Amniotic stem cell (primary cell): ENCODE data around the gene CCRL2.
"Not testable (repeated sequence)": the region's sequence is repeated elsewhere in the genome, so short reads cannot be mapped to it uniquely, and the experiment has no call there.

ENCODE experiments used
- DNase-seq: peaks from one replicate; lab custom pipeline; 2025; lab: John Stamatoyannopoulos, UW

The CCRL2 gene

DNA sequence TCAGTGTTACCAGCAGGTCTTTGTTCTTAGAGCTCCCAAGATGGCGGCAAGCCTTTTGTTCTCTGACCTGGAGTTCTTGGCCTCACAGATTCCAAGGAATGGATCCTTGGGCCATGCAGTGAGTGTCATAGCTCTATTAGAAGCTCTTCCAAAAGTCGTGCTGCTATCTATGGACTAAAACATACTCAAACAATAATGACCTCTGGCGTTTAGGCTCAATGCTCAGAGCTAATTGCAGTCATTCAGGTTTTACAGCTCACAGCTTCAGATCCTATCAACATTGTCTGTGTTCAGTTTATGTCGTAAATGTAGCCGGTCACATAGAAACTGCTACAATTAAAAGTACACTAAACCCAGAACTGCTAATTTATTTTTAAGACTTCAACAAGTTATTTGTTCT lies 22.2 kb downstream of the CCRL2 start:
- no peak for DNase-seq

DNA sequence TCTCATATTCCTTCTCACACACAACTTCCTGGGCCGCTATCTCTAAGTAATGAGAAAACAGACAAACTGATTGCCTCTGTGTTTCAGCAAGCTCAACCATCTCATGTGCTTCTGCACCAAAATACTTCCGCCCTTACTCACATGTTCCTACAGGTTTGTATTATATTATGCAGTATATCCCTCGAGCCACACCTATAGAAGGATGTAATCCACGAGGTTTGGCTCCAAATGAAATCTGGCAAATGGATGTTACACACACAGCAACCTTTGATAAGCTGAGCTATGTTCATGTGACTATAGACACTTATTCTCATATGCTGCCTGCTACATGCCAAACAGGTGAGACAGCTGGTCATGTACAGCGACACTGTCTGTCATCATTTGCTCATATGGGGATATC lies 22.6 kb downstream of the CCRL2 start:
- no peak for DNase-seq

DNA sequence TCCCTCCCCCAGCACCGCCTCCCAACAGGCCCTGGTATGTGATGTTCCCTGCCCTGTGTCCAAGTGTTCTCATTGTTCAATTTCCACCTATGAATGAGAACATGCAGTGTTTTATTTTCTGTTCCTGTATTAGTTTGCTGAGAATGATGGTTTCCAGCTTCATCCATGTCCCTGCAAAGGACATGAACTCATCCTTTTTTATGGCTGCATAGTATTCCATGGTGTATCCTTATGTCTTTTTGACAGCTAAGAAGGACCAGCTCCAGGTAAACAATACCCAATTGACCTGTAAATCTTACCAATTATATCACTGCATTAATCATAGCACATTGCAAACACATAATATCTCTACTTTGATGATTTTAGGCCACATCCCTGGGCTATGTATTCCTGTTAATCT lies 23.8 kb downstream of the CCRL2 start:
- DNase-seq = not testable (repeated sequence)

- not testable (repeated sequence) for DNase-seq
Observed at GRCh38 chr3:46431905-46432304, 24.8 kb downstream of the CCRL2 start.

- not testable (repeated sequence) for DNase-seq
Observed at GRCh38 chr3:46433118-46433517, 26.1 kb downstream of the CCRL2 start.

DNA sequence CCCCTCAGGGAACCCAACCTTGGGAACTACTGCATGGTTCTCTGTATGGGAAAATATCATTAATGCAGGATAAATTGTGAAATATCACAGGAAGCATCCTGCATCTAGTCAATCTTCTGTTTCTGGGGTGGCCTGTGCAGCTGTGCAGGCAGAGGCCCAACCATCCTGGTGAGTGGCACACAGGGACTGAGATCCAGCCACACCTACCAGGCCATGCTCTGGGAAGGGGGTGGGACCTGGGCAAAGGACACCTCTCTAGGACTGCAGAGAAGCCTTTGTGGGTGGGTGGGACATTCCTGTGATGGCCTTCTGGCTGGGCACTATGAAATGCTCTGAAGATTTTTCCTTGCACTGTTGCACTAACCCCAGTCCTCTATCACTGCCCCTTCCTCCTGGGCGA lies 26.8 kb downstream of the CCRL2 start:
- no peak for DNase-seq

DNA sequence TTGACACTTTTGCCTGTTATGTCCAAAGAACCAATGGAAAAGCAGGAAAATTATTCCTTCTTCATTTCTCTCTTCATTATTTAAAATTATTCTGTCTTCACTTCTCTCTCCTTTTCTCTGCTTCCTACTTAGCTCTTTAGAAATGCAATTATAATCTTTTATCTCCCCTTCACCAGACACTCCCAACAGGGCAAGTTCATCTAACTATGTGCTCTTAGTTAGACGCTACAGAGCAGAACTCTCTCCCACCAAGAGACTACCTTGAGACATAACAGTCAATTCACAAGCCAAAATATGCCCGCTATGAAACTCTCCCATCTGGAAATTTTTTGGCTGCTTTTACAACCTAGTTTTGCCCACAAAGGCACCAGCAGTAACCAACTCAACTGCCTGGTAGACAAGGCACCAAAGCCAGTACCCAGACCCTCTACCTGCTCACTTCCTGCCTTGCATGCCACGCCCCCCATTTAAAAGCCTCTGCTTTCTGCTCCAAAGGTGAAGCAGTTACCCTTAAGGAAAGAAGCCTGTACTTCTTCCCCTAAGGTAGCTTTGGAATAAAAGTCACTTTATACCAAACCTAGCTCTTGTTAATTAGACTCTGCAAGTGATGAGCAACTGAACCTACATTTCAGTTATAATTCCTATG lies 28.1 kb downstream of the CCRL2 start:
- DNase-seq = no peak

- no peak for DNase-seq
Observed at GRCh38 chr3:46438831-46439230, 31.8 kb downstream of the CCRL2 start.

GRCh38 chr3:46440531-46441294 lies 33.7 kb downstream of the CCRL2 start:
- no peak for DNase-seq

DNA sequence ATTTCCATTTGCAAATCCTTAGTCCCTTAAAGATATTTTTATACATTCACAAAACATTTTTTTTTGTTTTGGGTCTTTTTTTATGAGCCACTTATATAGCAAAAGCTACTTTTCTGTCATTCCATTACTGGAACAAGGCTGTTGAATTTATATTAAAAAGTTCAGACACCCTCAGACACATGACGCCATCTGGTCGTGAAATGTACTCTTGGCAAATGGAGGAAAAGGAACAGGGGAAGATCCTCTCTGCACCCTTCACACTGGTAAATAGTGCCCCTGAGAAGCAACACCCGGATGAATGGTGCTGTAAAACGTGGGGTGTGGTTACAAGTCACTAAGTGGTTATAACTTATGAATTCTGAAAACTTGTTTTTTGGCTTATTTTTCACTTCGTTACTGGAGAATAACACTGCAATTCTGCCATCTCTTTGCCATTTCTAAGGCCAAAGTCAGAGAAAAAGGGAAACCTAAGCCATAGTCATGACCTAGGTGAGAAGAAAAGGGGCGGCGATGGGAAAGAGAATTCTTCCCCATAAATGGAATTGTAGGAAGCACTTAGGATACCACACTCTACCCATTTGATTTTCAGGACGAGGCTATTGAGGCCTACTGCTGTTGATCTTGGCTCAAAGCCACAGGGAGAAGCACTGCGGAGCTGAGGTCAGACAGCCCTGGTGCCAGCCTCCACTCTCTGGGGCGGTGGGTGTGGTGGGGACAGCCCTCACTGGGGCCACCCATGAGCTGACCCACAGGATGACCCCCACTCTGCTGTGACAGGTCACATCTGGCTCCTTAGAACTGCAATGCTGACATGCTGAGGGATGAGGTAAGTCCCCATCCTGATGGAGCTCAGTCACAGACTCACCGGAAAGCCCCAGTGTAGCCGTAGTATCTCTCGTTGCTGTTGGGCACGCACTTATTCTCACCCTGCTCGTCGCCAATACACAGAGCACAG lies 35.8 kb downstream of the CCRL2 start:
- no peak for DNase-seq

DNA sequence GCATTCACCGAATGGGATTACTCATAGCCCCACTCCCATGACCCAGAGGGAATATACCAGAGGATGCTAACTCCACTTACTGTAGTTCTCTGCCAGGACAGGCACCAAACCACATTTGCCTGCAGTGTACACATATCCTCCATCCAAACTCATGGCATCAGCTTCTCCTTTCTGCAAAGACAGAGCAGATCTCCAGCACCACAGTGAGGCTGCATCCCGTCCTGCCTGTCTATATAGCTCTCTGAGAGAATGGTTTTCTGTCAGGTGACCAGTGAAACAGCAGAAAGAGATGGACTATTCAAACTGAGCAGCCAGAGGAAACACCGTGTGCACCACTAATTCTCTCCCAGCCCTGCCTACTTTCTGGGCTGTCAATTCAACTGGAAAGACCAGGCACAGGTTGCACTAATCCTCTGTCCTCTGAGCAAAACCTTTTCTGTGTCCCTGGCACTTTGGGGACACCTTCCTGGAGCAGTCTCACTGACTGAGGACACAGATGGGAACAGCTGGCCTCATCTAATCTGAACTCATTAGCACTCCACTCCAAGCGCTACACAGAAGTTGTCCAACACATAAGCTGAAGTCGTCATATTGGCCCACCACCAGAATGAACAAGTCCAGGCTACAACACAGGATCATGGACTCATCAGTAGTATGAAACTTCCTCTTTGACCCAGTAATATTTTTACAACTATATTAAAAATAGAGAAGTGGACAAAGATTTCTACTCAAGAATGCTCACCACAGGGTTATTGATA lies 40.3 kb downstream of the CCRL2 start:
- no peak for DNase-seq

GRCh38 chr3:46448721-46449120 lies 41.7 kb downstream of the CCRL2 start:
- no peak for DNase-seq

DNA sequence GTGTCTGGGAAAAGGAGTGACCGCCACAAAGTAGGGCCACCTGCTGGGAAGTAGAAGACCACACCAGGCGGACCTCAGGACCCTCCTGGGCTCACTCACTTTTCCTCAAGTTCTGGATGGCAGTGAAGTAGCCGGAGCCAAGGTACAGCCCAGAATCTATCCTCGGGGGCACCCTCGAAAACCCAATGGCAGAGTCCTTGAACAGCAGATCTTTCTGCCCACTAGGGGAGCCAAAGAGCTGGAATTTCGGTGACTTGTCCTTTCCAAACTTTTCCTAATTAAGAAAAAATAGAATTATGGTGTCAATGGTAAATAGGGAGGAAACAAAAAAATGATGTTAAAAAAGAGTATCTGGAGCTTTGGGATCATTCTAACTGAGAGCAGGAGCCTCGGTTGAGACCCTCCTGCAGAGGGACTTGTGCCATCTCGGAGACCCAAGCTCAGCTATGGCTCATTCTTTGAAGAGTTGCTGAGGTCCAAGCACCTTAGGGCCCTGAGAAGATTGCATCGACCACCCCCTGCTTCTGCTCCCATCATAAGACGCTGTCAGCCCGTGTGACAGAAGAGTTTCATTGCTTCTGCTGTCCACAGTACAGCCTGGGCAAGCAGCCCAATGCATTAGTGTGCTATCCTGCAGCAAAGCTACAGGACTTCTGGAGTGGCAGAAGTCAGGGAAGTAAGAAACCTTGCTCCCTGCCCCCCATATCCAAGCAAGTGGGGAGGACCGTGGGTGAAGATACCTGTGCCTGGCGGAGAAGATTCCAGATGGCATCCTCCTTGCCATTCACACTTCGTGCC lies 42.9 kb downstream of the CCRL2 start:
- DNase-seq = no peak

- DNase-seq = no peak
Observed at GRCh38 chr3:46453526-46454208, 46.6 kb downstream of the CCRL2 start.

- DNase-seq = no peak
Observed at GRCh38 chr3:46454209-46454595, 47.1 kb downstream of the CCRL2 start.

- DNase-seq = no peak
Observed at GRCh38 chr3:46454606-46455005, 47.5 kb downstream of the CCRL2 start.

GRCh38 chr3:46455231-46456115 lies 48.4 kb downstream of the CCRL2 start:
- no peak for DNase-seq

GRCh38 chr3:46456118-46456517 lies 49.1 kb downstream of the CCRL2 start:
- DNase-seq = no peak
